Fibroblast of lung (primary cell): ENCODE measurements around the gene PYGB. TPM values are rescaled to one million over a fixed set of nuclear protein-coding genes. Genes with fewer than 3 reads are reported as not detected.

Experiments used
- DNase-seq, 2 donors: peaks; one replicate each; pipeline versions ENCODE4 v3.0.0 to v3.0.0-alpha.2; 2010; ENCODE audit warnings: low read depth in 2 of 2
- H2AFZ ChIP-seq: 2 replicates; pipeline ENCODE4 v1.5.1; 2012; ENCODE audit warnings: low read length, control low read depth, inconsistent platforms
- H3K27ac ChIP-seq: 2 replicates; pipeline ENCODE4 v1.5.1; 2011; ENCODE audit warnings: low read length, control low read depth; ENCODE audit not compliant: insufficient read depth
- H3K27me3 ChIP-seq: 2 replicates; pipeline ENCODE4 v1.5.1; 2011; ENCODE audit warnings: mild to moderate bottlenecking, low read length; ENCODE audit not compliant: control insufficient read depth, insufficient read depth
- H3K36me3 ChIP-seq: 2 replicates; pipeline ENCODE4 v1.5.1; 2011; ENCODE audit warnings: low read length; ENCODE audit not compliant: control insufficient read depth, insufficient read depth
- H3K4me1 ChIP-seq: 2 replicates; pipeline ENCODE4 v1.5.1; 2011; ENCODE audit warnings: low read length; ENCODE audit not compliant: control insufficient read depth, insufficient read depth; ENCODE audit errors: extremely low read depth
- H3K4me2 ChIP-seq: 2 replicates; pipeline ENCODE4 v1.5.1; 2011; ENCODE audit warnings: low read length, control low read depth; ENCODE audit not compliant: insufficient read depth; ENCODE audit errors: extremely low read depth
- H3K4me3 ChIP-seq, 4 experiments: fragments of 200-600 bp in 1 of 4; sonication (generic) in 1 of 4; replicated peaks in 1 of 4; 2 replicates each; pipeline ENCODE4 v1.5.1; 2011 to 2016; ENCODE audit warnings: low read length in 4 of 4, low read depth in 3 of 4, mild to moderate bottlenecking in 3 of 4, control low read depth in 2 of 4, inconsistent platforms in 1 of 4, mixed read lengths in 1 of 4; ENCODE audit not compliant: insufficient read depth in 1 of 4; ENCODE audit errors: control extremely low read depth in 1 of 4
- H3K79me2 ChIP-seq: 2 replicates; pipeline ENCODE4 v1.5.1; 2012; ENCODE audit warnings: mild to moderate bottlenecking, low read length, inconsistent platforms; ENCODE audit not compliant: control insufficient read depth, insufficient read depth
- H3K9ac ChIP-seq: 2 replicates; pipeline ENCODE4 v1.5.1; 2011; ENCODE audit warnings: mild to moderate bottlenecking, low read length, control low read depth; ENCODE audit not compliant: insufficient read depth
- H3K9me3 ChIP-seq: 2 replicates; pipeline ENCODE4 v1.5.1; 2012; ENCODE audit warnings: low read depth, low read length; ENCODE audit not compliant: control insufficient read depth, insufficient read depth
- H4K20me1 ChIP-seq: 2 replicates; pipeline ENCODE4 v1.5.1; 2011; ENCODE audit warnings: low read length; ENCODE audit not compliant: control insufficient read depth, insufficient read depth; ENCODE audit errors: extremely low read depth
- CTCF ChIP-seq, 2 donors: IDR thresholded peaks in 1 of 2; conservative IDR thresholded peaks in 1 of 2; 1 replicate in 1 of 2; 2 replicates in 1 of 2; pipeline ENCODE4 v1.5.1; 2011 to 2012; ENCODE audit warnings: low read length in 2 of 2, control low read depth in 1 of 2, inconsistent platforms in 1 of 2, low read depth in 1 of 2, mild to moderate bottlenecking in 1 of 2
- EZH2 ChIP-seq: IDR thresholded peaks from 2 replicates; pipeline ENCODE4 v1.5.1; 2012; ENCODE audit warnings: low read length, control low read depth, mild to moderate bottlenecking; ENCODE audit errors: missing control alignments
- polyA plus RNA-seq, 2 donors: library from polyadenylated mRNA; depleted of rRNA in 1 of 2; stranded (reverse) in 1 of 2; unstranded in 1 of 2; fragments of >200 nt; gene quantifications; 2 replicates each; pipeline ENCODE4 v1.2.1, GENCODE V29; 2011 to 2012; ENCODE audit warnings: missing spikeins in 1 of 2
- total RNA-seq: library from RNA; depleted of rRNA; stranded (reverse); fragments of >200 nt; gene quantifications from 2 replicates; pipeline ENCODE4 v1.2.1, GENCODE V29; 2014

Gene PYGB
- total and polyA plus RNA-seq, 2 donors (not counting 1 experiment from before 2014, with no cell fraction given): 37.0 to 89.5 TPM

DNA sequence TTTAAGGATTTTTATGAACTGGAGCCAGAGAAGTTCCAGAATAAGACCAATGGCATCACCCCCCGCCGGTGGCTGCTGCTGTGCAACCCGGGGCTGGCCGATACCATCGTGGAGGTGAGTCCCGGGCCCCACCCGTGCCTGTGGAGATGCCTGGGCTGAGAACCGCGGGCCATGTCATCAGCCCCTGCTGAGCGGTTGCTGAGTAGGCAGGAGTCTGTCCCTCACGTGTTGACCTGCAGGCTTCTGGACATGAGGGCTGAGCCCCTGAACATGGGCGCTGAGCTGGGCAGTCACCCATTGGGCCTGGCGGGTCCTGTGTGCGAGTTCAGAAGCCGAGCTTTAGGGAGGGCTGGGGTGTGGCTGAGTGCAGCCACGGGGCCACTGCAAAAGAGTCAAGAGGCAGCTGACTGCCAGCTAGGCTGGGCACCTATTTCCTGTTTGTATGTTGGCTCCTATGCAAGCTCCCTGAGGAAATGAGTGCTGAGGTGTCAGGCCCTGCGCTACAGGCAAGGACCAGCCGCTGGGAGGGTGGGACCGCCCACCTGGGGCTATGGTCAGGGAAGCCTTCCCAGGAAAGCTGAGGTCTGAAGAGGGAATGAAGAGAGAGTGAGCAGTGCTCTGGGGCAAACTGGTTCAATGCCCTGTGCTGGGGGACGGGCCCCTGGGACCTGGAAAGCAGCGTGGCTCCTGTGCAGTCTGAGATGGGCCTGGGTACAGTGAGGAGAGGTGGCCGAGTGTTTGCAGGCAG, 34.3 kb downstream of the PYGB start:
- H3K4me3 ChIP-seq: no peak overlapping the region
- H3K9ac ChIP-seq: no peak overlapping the region
- H3K36me3 ChIP-seq: peaks cover 32% of the 10 kb centered on the region
- no peaks in the 10 kb centered on the region for H4K20me1 ChIP-seq
- DNase-seq: no peak
- H3K9me3 ChIP-seq: no peaks in the 10 kb centered on the region
- no peak overlapping the region for H3K4me2 ChIP-seq
- H2AFZ ChIP-seq: no peak overlapping the region
- TF ChIP-seq EZH2: no peak
- no peak for TF ChIP-seq CTCF (conservative IDR thresholded peaks at IDR 0.05 in 1 of 2, IDR thresholded peaks at IDR 0.05 in 1 of 2; ENCODE audit: low read depth in 1 of 2, low read length in 2 of 2)
- no peaks in the 10 kb centered on the region for H3K4me1 ChIP-seq
- no peaks in the 10 kb centered on the region for H3K27me3 ChIP-seq
- H3K27ac ChIP-seq: no peak overlapping the region
- H3K79me2 ChIP-seq: no peaks in the 10 kb centered on the region

DNA sequence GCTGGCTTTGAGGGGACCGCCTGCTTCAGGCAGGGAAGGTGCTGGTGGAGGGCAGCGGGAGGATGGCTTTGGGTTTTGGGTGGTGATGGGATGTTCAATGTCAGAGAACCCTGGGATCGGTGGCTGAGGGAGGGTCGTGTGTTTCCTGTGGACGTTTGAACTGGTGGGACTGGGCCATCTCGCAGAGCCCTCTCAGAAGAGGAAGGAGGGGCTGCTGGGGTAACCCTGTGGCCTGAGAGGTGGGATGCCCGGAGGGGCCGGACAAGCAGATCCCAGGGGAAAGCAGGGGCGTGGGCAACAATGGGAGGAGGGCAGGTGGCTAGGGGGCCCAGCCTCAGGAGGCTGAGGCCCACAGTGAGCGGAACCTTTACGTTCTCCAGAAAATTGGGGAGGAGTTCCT, 34.9 kb downstream of the PYGB start:
- no peaks in the 10 kb centered on the region for H3K79me2 ChIP-seq
- no peak for DNase-seq
- TF ChIP-seq EZH2 (no peak), CTCF (conservative IDR thresholded peaks at IDR 0.05 in 1 of 2, IDR thresholded peaks at IDR 0.05 in 1 of 2; ENCODE audit: low read depth in 1 of 2, low read length in 2 of 2) (no peak)
- no peak overlapping the region for H3K4me2 ChIP-seq
- H3K9ac ChIP-seq: no peak overlapping the region
- H4K20me1 ChIP-seq: no peaks in the 10 kb centered on the region
- no peak overlapping the region for H3K27ac ChIP-seq
- H3K27me3 ChIP-seq: no peaks in the 10 kb centered on the region
- no peak overlapping the region for H2AFZ ChIP-seq
- no peaks in the 10 kb centered on the region for H3K9me3 ChIP-seq
- H3K4me1 ChIP-seq: no peaks in the 10 kb centered on the region
- no peak overlapping the region for H3K4me3 ChIP-seq
- peaks cover 32% of the 10 kb centered on the region for H3K36me3 ChIP-seq

DNA sequence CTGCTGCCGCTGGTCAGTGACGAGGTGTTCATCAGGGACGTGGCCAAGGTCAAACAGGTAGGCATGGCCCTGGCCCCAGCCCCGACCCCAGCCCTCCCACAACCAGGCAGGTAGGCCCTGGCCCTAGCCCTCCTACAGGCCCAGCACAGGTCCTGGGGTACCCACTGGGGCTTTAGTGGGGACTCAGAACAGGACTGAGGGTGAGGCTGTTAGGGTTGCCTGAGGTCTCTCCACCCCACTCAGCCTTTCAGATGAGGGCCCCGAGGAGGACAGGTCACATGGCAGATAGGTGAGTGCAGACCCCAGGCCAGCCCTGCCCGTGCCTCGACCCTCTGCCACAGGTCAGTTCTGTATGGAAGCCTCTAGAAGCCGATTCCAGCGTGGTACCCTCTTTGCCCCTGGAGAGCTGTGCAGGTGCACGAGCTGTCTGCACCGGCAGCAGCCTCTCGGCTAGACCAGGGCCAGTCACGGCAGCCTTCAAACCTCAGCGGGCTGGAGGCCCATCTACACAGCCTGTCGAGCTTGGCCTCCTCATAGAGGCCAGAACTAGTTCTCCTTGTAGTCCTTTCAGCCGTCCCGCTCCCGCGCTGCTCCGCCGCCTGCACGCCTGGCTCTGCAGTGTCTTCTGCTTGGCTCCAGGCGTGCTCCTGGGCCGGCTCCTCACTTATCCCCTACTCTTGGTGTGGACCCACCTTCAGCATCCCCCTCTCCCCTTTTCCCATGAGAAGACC, 35.5 kb downstream of the PYGB start:
- H3K4me1 ChIP-seq: no peaks in the 10 kb centered on the region
- H4K20me1 ChIP-seq: no peaks in the 10 kb centered on the region
- H3K27me3 ChIP-seq: no peaks in the 10 kb centered on the region
- no peaks in the 10 kb centered on the region for H3K9me3 ChIP-seq
- DNase-seq: no peak
- TF ChIP-seq EZH2: no peak
- no peak for TF ChIP-seq CTCF (conservative IDR thresholded peaks at IDR 0.05 in 1 of 2, IDR thresholded peaks at IDR 0.05 in 1 of 2; ENCODE audit: low read depth in 1 of 2, low read length in 2 of 2)
- H2AFZ ChIP-seq: no peak overlapping the region
- H3K4me3 ChIP-seq: no peak overlapping the region
- H3K36me3 ChIP-seq: peaks cover 37% of the 10 kb centered on the region
- no peak overlapping the region for H3K27ac ChIP-seq
- H3K9ac ChIP-seq: no peak overlapping the region
- no peak overlapping the region for H3K4me2 ChIP-seq
- no peaks in the 10 kb centered on the region for H3K79me2 ChIP-seq
